H9 (cell line): Measurements from ENCODE around the gene SP100. TPM values are rescaled to one million over a fixed set of nuclear protein-coding genes. Genes with fewer than 3 reads are reported as not detected.

Experiments used
- DNase-seq: peaks from one replicate; pipeline ENCODE4 v3.0.0-alpha.2; 2017
- H2AFZ ChIP-seq: one replicate; pipeline ENCODE4 v1.6.1; 2013; ENCODE audit warnings: mild to moderate bottlenecking, low read length, control low read depth, moderate library complexity
- H2AK5ac ChIP-seq: 2 replicates; pipeline ENCODE4 v1.6.1; 2013; ENCODE audit warnings: low read length, control low read depth, mixed read lengths; ENCODE audit not compliant: insufficient read length
- H2BK120ac ChIP-seq: one replicate; pipeline ENCODE4 v1.6.1; 2013; ENCODE audit warnings: low read depth, mild to moderate bottlenecking, low read length, control low read depth, inconsistent platforms; ENCODE audit not compliant: poor library complexity, severe bottlenecking
- H2BK12ac ChIP-seq: 2 replicates; pipeline ENCODE4 v1.6.1; 2013; ENCODE audit warnings: low read length, control low read depth, mixed read lengths, low read depth; ENCODE audit not compliant: insufficient read length
- H2BK15ac ChIP-seq: 2 replicates; pipeline ENCODE4 v1.6.1; 2013; ENCODE audit warnings: low read depth, low read length, control low read depth
- H2BK20ac ChIP-seq: one replicate; pipeline ENCODE4 v1.6.1; 2013; ENCODE audit warnings: low read depth, mild to moderate bottlenecking, low read length, control low read depth, inconsistent platforms; ENCODE audit not compliant: poor library complexity, severe bottlenecking
- H2BK5ac ChIP-seq: 2 replicates; pipeline ENCODE4 v1.6.1; 2013; ENCODE audit warnings: low read length, control low read depth, mixed read lengths; ENCODE audit not compliant: insufficient read length
- H3K14ac ChIP-seq: 2 replicates; pipeline ENCODE4 v1.6.1; 2013; ENCODE audit warnings: low read length, control low read depth; ENCODE audit not compliant: insufficient read depth
- H3K18ac ChIP-seq: 2 replicates; pipeline ENCODE4 v1.6.1; 2013; ENCODE audit warnings: low read depth, mild to moderate bottlenecking, mixed read lengths, low read length, control low read depth; ENCODE audit not compliant: insufficient read length
- H3K23ac ChIP-seq: 2 replicates; pipeline ENCODE4 v1.6.1; 2013; ENCODE audit warnings: low read length, control low read depth, mixed read lengths, low read depth; ENCODE audit not compliant: insufficient read length
- H3K23me2 ChIP-seq: 2 replicates; pipeline ENCODE4 v1.6.1; 2013; ENCODE audit warnings: low read depth, mild to moderate bottlenecking, mixed read lengths, low read length, control low read depth; ENCODE audit not compliant: insufficient read length, poor library complexity, severe bottlenecking
- H3K27ac ChIP-seq: 2 replicates; pipeline ENCODE4 v1.5.1; 2013; ENCODE audit warnings: low read length, control low read depth, mixed read lengths, low read depth; ENCODE audit not compliant: insufficient read length
- H3K27me3 ChIP-seq: 2 replicates; pipeline ENCODE4 v1.6.1; 2013; ENCODE audit warnings: low read length, control low read depth, inconsistent platforms; ENCODE audit not compliant: insufficient read depth
- H3K4ac ChIP-seq: 2 replicates; pipeline ENCODE4 v1.6.1; 2013; ENCODE audit warnings: low read depth, mild to moderate bottlenecking, control low read depth, inconsistent platforms, low read length, moderate library complexity
- H3K4me1 ChIP-seq: 2 replicates; pipeline ENCODE4 v1.6.1; 2013; ENCODE audit warnings: low read length, control low read depth, inconsistent platforms; ENCODE audit not compliant: insufficient read depth
- H3K4me2 ChIP-seq: 2 replicates; pipeline ENCODE4 v1.6.1; 2013; ENCODE audit warnings: low read length, control low read depth, mixed read lengths; ENCODE audit not compliant: insufficient read length, insufficient read depth
- H3K56ac ChIP-seq: 2 replicates; pipeline ENCODE4 v1.6.1; 2013; ENCODE audit warnings: low read depth, mild to moderate bottlenecking, mixed read lengths, low read length, control low read depth; ENCODE audit not compliant: insufficient read length
- H3K79me1 ChIP-seq: 2 replicates; pipeline ENCODE4 v1.6.1; 2013; ENCODE audit warnings: low read depth, mild to moderate bottlenecking, moderate library complexity, low read length, control low read depth, inconsistent platforms; ENCODE audit not compliant: insufficient read depth, poor library complexity, severe bottlenecking
- H3K79me2 ChIP-seq: 2 replicates; pipeline ENCODE4 v1.6.1; 2013; ENCODE audit warnings: low read length, control low read depth, inconsistent platforms; ENCODE audit not compliant: insufficient read depth
- H3K9ac ChIP-seq: 2 replicates; pipeline ENCODE4 v1.6.1; 2013; ENCODE audit warnings: low read length, control low read depth, mixed read lengths; ENCODE audit not compliant: insufficient read length; ENCODE audit errors: extremely low read depth
- H3K9me3 ChIP-seq: one replicate; pipeline ENCODE4 v1.6.1; 2013; ENCODE audit warnings: low read depth, low read length, inconsistent platforms; ENCODE audit not compliant: control insufficient read depth
- H3T11ph ChIP-seq: one replicate; pipeline ENCODE4 v1.6.1; 2013; ENCODE audit warnings: mild to moderate bottlenecking, low read length, control low read depth, inconsistent platforms
- H4K20me1 ChIP-seq: one replicate; pipeline ENCODE4 v1.6.1; 2013; ENCODE audit not compliant: control insufficient read depth, insufficient read length, insufficient read depth
- H4K5ac ChIP-seq: 2 replicates; pipeline ENCODE4 v1.6.1; 2013; ENCODE audit warnings: low read depth, mild to moderate bottlenecking, mixed read lengths, low read length, control low read depth; ENCODE audit not compliant: insufficient read length
- H4K8ac ChIP-seq: replicated peaks from 2 replicates; pipeline ENCODE4 v1.6.1; 2013; ENCODE audit warnings: low read length, control low read depth, mixed read lengths, low read depth; ENCODE audit not compliant: insufficient read length
- H4K91ac ChIP-seq: 2 replicates; pipeline ENCODE4 v1.6.1; 2013; ENCODE audit warnings: low read depth, mild to moderate bottlenecking, moderate library complexity, mixed read lengths, low read length, control low read depth; ENCODE audit not compliant: insufficient read length
- H3K27ac Mint-ChIP-seq, 3 experiments: 2 replicates in 2 of 3; 3 replicates in 1 of 3; pipeline ENCODE4 v1.8.0; 2020 to 2021; ENCODE audit warnings: mixed read lengths in 3 of 3, mild to moderate bottlenecking in 1 of 3, moderate library complexity in 1 of 3
- H3K27me3 Mint-ChIP-seq: 2 replicates; pipeline ENCODE4 v1.8.0; 2021; ENCODE audit warnings: low read depth, mild to moderate bottlenecking, moderate library complexity, mixed read lengths
- H3K36me3 Mint-ChIP-seq, 3 experiments: 2 replicates in 2 of 3; 3 replicates in 1 of 3; pipeline ENCODE4 v1.8.0; 2020 to 2021; ENCODE audit warnings: low read depth in 3 of 3, mixed read lengths in 3 of 3; ENCODE audit not compliant: insufficient read depth in 1 of 3
- H3K4me1 Mint-ChIP-seq, 2 experiments: 2 replicates each; pipeline ENCODE4 v1.8.0; 2020; ENCODE audit warnings: mixed read lengths in 2 of 2
- H3K4me3 Mint-ChIP-seq, 2 experiments: 2 replicates in 1 of 2; 3 replicates in 1 of 2; pipeline ENCODE4 v1.8.0; 2020 to 2021; ENCODE audit warnings: mild to moderate bottlenecking in 2 of 2, mixed read lengths in 2 of 2, moderate library complexity in 1 of 2
- H3K9me3 Mint-ChIP-seq, 2 experiments: 2 replicates in 1 of 2; 3 replicates in 1 of 2; pipeline ENCODE4 v1.8.0; 2020; ENCODE audit warnings: mild to moderate bottlenecking in 2 of 2, mixed read lengths in 2 of 2, moderate library complexity in 1 of 2
- CTCF ChIP-seq: fragments of 200-600 bp; sonication (generic); conservative IDR thresholded peaks from 3 replicates; pipeline ENCODE4 v1.8.0; 2021; ENCODE audit warnings: antibody characterized with exemption, mild to moderate bottlenecking
- WGBS: extraction: QIAGEN DNeasy Blood & Tissue Kit; methylation state at CpG from one replicate; pipeline ENCODE4 v1.1.7; 2013; ENCODE audit warnings: missing lambda C conversion rate, low lambda C conversion rate, mixed read lengths; ENCODE audit not compliant: insufficient read length; ENCODE audit errors: extremely low coverage; 5-methylcytosine and 5-hydroxymethylcytosine counted together
- total RNA-seq: library from RNA; stranded (reverse); gene quantifications from 2 replicates; pipeline ENCODE4 v1.2.1, GENCODE V29; 2021

SP100 gene
- total RNA-seq, 1 experiment from 2014 or later = 0.28 TPM

GRCh38 chr2:230498506-230499107 is 82.6 kb downstream of the SP100 start:
- Histone ChIP-seq H4K20me1 (no peaks in the 10 kb centered on the region), H2BK12ac (no peak overlapping the region), H4K8ac (no peak overlapping the region), H3K27me3 (no peaks in the 10 kb centered on the region), H3K4ac (no peak overlapping the region), H4K91ac (no peak overlapping the region), H4K5ac (no peak overlapping the region), H3K23me2 (no peaks in the 10 kb centered on the region), H3K9me3 (no peaks in the 10 kb centered on the region), H3K4me1 (no peaks in the 10 kb centered on the region), H2BK120ac (no peak overlapping the region), H3K79me1 (no peaks in the 10 kb centered on the region), H2AFZ (no peak overlapping the region), H3K18ac (no peak overlapping the region), H3K23ac (no peak overlapping the region), H2BK5ac (no peak overlapping the region), H2BK20ac (no peak overlapping the region), H3K9ac (no peak overlapping the region), H3K4me2 (no peak overlapping the region), H3K56ac (no peak overlapping the region), H3K14ac (no peak overlapping the region), H3K79me2 (no peaks in the 10 kb centered on the region), H3K27ac (no peak overlapping the region), H3T11ph (no peak overlapping the region), H2AK5ac (no peak overlapping the region), H2BK15ac (no peak overlapping the region)
- H3K9me3 Mint-ChIP-seq = no peaks in the 10 kb centered on the region; a peak in 1 of 5 replicates
- no peaks in the 10 kb centered on the region; a peak in 1 of 7 replicates for H3K36me3 Mint-ChIP-seq
- H3K4me3 Mint-ChIP-seq = no peak overlapping the region
- H3K4me1 Mint-ChIP-seq = peaks cover 0 to 2% of the 10 kb centered on the region in 2 experiments; a peak in 1 of 4 replicates
- no CpG with 5 or more reads among the region's 5 CpGs for WGBS
- no peak overlapping the region for H3K27ac Mint-ChIP-seq
- peaks cover 2% of the 10 kb centered on the region; the same call in 1 of the 2 replicates for H3K27me3 Mint-ChIP-seq
- no peak for TF ChIP-seq CTCF
- no peak for DNase-seq
